ENCODE results near the gene HK1. TPM values are rescaled to one million over a fixed set of nuclear protein-coding genes. Genes with fewer than 3 reads are reported as not detected.
A peak's percentile ranks its signal among the peaks of the same experiment; 100 is the strongest.

HK1 gene
- 10 to 100 TPM; 17.9 to 77.6 (median 43.6) TPM for total RNA-seq

GRCh38 chr10:69278446-69278963, at the start of gene HK1:
HK1 (plus strand) TSS chr10:69278496.
- Histone ChIP-seq H3K4me1 (no peaks in the 10 kb centered on the region), H3K4me3 (no peak within 1 kb of the TSS), H3K27ac (no peak within 1 kb of the TSS), H3K27me3 (no peaks in the 10 kb centered on the region), H3K36me3 (no peaks in the 10 kb centered on the region), H3K9me3 (no peaks in the 10 kb centered on the region)
- intact Hi-C loops (cut with DNase I; ENCODE audit: low total_unique reads): no loop called here
- TF ChIP-seq, protein P1, sequence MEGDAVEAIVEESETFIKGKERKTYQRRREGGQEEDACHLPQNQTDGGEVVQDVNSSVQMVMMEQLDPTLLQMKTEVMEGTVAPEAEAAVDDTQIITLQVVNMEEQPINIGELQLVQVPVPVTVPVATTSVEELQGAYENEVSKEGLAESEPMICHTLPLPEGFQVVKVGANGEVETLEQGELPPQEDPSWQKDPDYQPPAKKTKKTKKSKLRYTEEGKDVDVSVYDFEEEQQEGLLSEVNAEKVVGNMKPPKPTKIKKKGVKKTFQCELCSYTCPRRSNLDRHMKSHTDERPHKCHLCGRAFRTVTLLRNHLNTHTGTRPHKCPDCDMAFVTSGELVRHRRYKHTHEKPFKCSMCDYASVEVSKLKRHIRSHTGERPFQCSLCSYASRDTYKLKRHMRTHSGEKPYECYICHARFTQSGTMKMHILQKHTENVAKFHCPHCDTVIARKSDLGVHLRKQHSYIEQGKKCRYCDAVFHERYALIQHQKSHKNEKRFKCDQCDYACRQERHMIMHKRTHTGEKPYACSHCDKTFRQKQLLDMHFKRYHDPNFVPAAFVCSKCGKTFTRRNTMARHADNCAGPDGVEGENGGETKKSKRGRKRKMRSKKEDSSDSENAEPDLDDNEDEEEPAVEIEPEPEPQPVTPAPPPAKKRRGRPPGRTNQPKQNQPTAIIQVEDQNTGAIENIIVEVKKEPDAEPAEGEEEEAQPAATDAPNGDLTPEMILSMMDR (IDR thresholded peaks at IDR 0.05): no peak
- TF ChIP-seq POLR2A (IDR thresholded peaks at IDR 0.05): no peak
- DNase-seq: no peak

GRCh38 chr10:69229616-69229916, 48.7 kb upstream of the HK1 start:
- no peak overlapping the region for H3K4me3 ChIP-seq
- intact Hi-C loops (cut with DNase I; ENCODE audit: low total_unique reads): no loop called here
- no peak for TF ChIP-seq POLR2A (IDR thresholded peaks at IDR 0.05)
- TF ChIP-seq, protein P1 (IDR thresholded peaks at IDR 0.05): no peak
- no peaks in the 10 kb centered on the region for H3K36me3 ChIP-seq
- no peaks in the 10 kb centered on the region for H3K9me3 ChIP-seq
- no peak overlapping the region for H3K27ac ChIP-seq
- no peaks in the 10 kb centered on the region for H3K27me3 ChIP-seq
- peaks cover 0 to 4% of the 10 kb centered on the region in 2 donors for H3K4me1 ChIP-seq
- DNase-seq: no peak

DNA sequence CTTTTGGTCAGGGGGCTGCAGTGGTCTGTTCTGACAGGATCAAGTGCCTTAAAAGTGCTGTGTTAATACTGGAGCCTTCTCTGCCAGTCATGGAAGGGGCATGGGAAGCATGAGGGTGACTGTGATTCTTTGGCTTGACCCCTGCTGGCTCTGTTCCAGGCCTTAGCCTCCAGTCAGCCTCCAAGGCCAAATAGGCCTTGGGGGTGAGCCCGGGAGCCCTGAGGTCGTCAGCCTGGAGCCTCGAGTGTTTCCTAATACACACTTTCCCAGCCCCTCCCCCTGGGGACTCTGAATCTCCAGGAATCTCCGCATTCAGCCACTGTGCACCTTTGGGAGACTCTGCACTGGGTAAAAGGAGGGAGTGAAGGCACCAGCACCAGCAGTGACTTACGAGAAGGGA, 48.2 kb upstream of the HK1 start:
- Histone ChIP-seq H3K27me3 (no peaks in the 10 kb centered on the region), H3K36me3 (no peaks in the 10 kb centered on the region), H3K4me1 (peaks cover 0 to 4% of the 10 kb centered on the region in 2 donors), H3K9me3 (no peaks in the 10 kb centered on the region), H3K4me3 (no peak overlapping the region), H3K27ac (no peak overlapping the region)
- intact Hi-C loops (cut with DNase I; ENCODE audit: low total_unique reads): no loop called here
- DNase-seq: no peak
- TF ChIP-seq, protein P1 (IDR thresholded peaks at IDR 0.05): no peak
- TF ChIP-seq POLR2A (IDR thresholded peaks at IDR 0.05): no peak

GRCh38 chr10:69232252-69232651, 46.0 kb upstream of the HK1 start:
- H3K36me3 ChIP-seq: no peaks in the 10 kb centered on the region
- H3K27me3 ChIP-seq: no peaks in the 10 kb centered on the region
- H3K4me1 ChIP-seq: peaks cover 0 to 4% of the 10 kb centered on the region in 2 donors
- H3K9me3 ChIP-seq: no peaks in the 10 kb centered on the region
- DNase-seq: no peak
- TF ChIP-seq, protein P1 (IDR thresholded peaks at IDR 0.05): no peak
- no peak for TF ChIP-seq POLR2A (IDR thresholded peaks at IDR 0.05)
- no peak overlapping the region for H3K4me3 ChIP-seq
- peak overlapping the region; percentile 42 to 73 for H3K27ac ChIP-seq
- intact Hi-C loops (cut with DNase I; ENCODE audit: low total_unique reads): no loop called here

DNA sequence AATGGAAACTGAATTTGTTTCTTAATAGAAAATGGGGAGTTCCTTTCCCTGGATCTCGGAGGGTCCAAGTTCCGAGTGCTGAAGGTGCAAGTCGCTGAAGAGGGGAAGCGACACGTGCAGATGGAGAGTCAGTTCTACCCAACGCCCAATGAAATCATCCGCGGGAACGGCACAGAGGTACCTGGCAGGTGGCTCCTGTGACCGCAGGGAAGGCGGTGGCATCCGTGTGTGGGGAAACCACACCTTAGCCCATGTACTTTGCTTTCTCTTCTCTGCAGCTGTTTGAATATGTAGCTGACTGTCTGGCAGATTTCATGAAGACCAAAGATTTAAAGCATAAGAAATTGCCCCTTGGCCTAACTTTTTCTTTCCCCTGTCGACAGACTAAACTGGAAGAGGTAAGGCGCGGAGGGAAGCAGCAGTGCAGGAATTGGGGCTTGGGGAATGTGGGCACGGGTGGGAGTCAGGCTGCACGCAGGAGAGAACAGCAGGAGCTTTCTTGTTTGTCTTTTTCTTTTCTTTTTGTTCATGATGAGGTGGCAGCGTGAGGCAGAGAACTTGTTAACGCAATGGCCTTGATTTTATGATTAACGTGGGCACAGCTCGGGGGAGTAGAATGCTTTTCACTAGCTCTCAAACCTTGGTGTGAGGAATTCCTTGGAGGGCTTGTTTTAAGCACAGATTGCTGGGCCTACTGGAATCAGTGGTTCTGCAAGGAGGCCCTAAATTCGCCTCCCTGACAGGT, 45.4 kb upstream of the HK1 start:
- H3K9me3 ChIP-seq: no peaks in the 10 kb centered on the region
- intact Hi-C loops (cut with DNase I; ENCODE audit: low total_unique reads): no loop called here
- no peaks in the 10 kb centered on the region for H3K27me3 ChIP-seq
- H3K4me1 ChIP-seq: peaks cover 0 to 4% of the 10 kb centered on the region in 2 donors
- peak in 1 of 2 donors; percentile 49 for DNase-seq
- peak overlapping the region; percentile 42 to 73 for H3K27ac ChIP-seq
- TF ChIP-seq POLR2A (IDR thresholded peaks at IDR 0.05): no peak
- TF ChIP-seq, protein P1 (IDR thresholded peaks at IDR 0.05): no peak
- no peaks in the 10 kb centered on the region for H3K36me3 ChIP-seq
- H3K4me3 ChIP-seq: no peak overlapping the region

Measured in uterus (tissue), 4 donors.